HTERT RPE-1 (cell line): ENCODE results near the gene ITGA4.

Experiments
- in situ Hi-C: fragments of 300-500 bp; cut with MboI; formaldehyde crosslinking; loops from 4 replicates; pipeline ENCODE4 v1.14.3; 2020; ENCODE audit warnings: low sequenced_read_pairs

ITGA4 gene

GRCh38 chr2:181570833-181571661, 113.9 kb downstream of the ITGA4 start:
- in situ Hi-C loops, result no loop called here

- in situ Hi-C loops, result no loop called here
These were observed 116.1 kb downstream of the ITGA4 start for GRCh38 chr2:181573140-181573736.

GRCh38 chr2:181574321-181574720, 117.1 kb downstream of the ITGA4 start:
- in situ Hi-C loops, result no loop called here

- in situ Hi-C loops, result no loop called here
These were observed 118.0 kb downstream of the ITGA4 start for GRCh38 chr2:181575024-181575649.

GRCh38 chr2:181575650-181576025, 118.5 kb downstream of the ITGA4 start:
- in situ Hi-C loops, result no loop called here

- in situ Hi-C loops, result no loop called here
These were observed 119.2 kb downstream of the ITGA4 start for GRCh38 chr2:181576431-181576830.

GRCh38 chr2:181578829-181579228, 121.6 kb downstream of the ITGA4 start:
- in situ Hi-C loops, result no loop called here

- in situ Hi-C loops, result no loop called here
These were observed 124.3 kb downstream of the ITGA4 start for GRCh38 chr2:181581534-181581933.

GRCh38 chr2:181585732-181586131, 128.5 kb downstream of the ITGA4 start:
- in situ Hi-C loops, result no loop called here
